H1 (cell line): ENCODE data around the gene ACAP3. TPM values are rescaled to one million over a fixed set of nuclear protein-coding genes. Genes with fewer than 3 reads are reported as not detected.

Experiments used
- CTCF ChIA-PET: fragments of 300-600 bp; sonication (Branson Sonifier 250); formaldehyde crosslinking; loops from one replicate; lab custom pipeline; 2021; ENCODE audit not compliant: partially characterized antibody; lab: Charles Lee
- POLR2A ChIA-PET: fragments of 300-600 bp; sonication (Branson Sonifier 250); formaldehyde crosslinking; loops from one replicate; lab custom pipeline; 2021; ENCODE audit warnings: inconsistent platforms; ENCODE audit not compliant: partially characterized antibody; lab: Charles Lee
- DNase-seq, 2 experiments: peaks; one replicate each; pipeline versions ENCODE4 v3.0.0 to v3.0.0-alpha.2; 2010 to 2022; ENCODE audit warnings: low spot score in 2 of 2, low read depth in 1 of 2, mixed read lengths in 1 of 2
- FAIRE-seq: peaks from 2 replicates; lab custom pipeline; 2011; peaks lifted over from hg19 to GRCh38; lab: Jason Lieb, UNC
- H2AFZ ChIP-seq: 2 replicates; pipeline ENCODE4 v1.8.1; 2012; ENCODE audit warnings: low read length, inconsistent platforms
- H2AK5ac ChIP-seq: 2 replicates; pipeline ENCODE4 v1.6.1; 2013; ENCODE audit warnings: low read depth, low read length
- H2BK120ac ChIP-seq: replicated peaks from 2 replicates; pipeline ENCODE3; 2013; ENCODE audit warnings: low read depth, low read length, inconsistent platforms
- H2BK12ac ChIP-seq: 2 replicates; pipeline ENCODE4 v1.6.1; 2013; ENCODE audit warnings: low read depth, low read length
- H2BK15ac ChIP-seq: 2 replicates; pipeline ENCODE4 v1.6.1; 2013; ENCODE audit warnings: low read length
- H2BK20ac ChIP-seq: 2 replicates; pipeline ENCODE4 v1.6.1; 2013; ENCODE audit warnings: low read length
- H2BK5ac ChIP-seq: 2 replicates; pipeline ENCODE4 v1.6.1; 2013; ENCODE audit warnings: low read depth, low read length
- H3K14ac ChIP-seq: 2 replicates; pipeline ENCODE4 v1.6.1; 2013; ENCODE audit warnings: inconsistent platforms; ENCODE audit not compliant: insufficient read length
- H3K18ac ChIP-seq: 2 replicates; pipeline ENCODE4 v1.6.1; 2013; ENCODE audit warnings: low read length; ENCODE audit errors: extremely low read depth
- H3K23ac ChIP-seq: 2 replicates; pipeline ENCODE4 v1.6.1; 2013; ENCODE audit warnings: inconsistent platforms; ENCODE audit not compliant: insufficient read length
- H3K23me2 ChIP-seq: 2 replicates; pipeline ENCODE4 v1.6.1; 2013; ENCODE audit warnings: low read depth, low read length
- H3K27ac ChIP-seq: 2 replicates; pipeline ENCODE4 v1.6.1; 2011; ENCODE audit warnings: low read depth, low read length, inconsistent platforms
- H3K27me3 ChIP-seq, 4 experiments: replicated peaks in 1 of 4; 1 replicate in 1 of 4; 2 replicates in 3 of 4; pipeline versions ENCODE4 v1.6.1 to v1.8.1; 2011 to 2013; ENCODE audit warnings: low read length in 3 of 4, mild to moderate bottlenecking in 3 of 4, inconsistent platforms in 2 of 4, mixed read lengths in 2 of 4, moderate library complexity in 1 of 4; ENCODE audit not compliant: control insufficient read depth in 3 of 4, insufficient read depth in 3 of 4; ENCODE audit errors: extremely low read depth in 1 of 4
- H3K36me3 ChIP-seq, 4 experiments: 2 replicates each; pipeline versions ENCODE4 v1.6.1 to v1.8.1; 2011 to 2013; ENCODE audit warnings: mild to moderate bottlenecking in 4 of 4, low read length in 3 of 4, moderate library complexity in 2 of 4, control low read depth in 1 of 4, inconsistent platforms in 1 of 4; ENCODE audit not compliant: insufficient read depth in 4 of 4, control insufficient read depth in 2 of 4
- H3K4ac ChIP-seq: replicated peaks from 2 replicates; pipeline ENCODE3; 2013; ENCODE audit warnings: low read length, low read depth, mixed read lengths, inconsistent platforms; ENCODE audit not compliant: insufficient read length
- H3K4me1 ChIP-seq, 4 experiments: replicated peaks in 1 of 4; 1 replicate in 1 of 4; 2 replicates in 3 of 4; pipeline versions ENCODE4 v1.6.1 to v1.8.1; 2011 to 2013; ENCODE audit warnings: low read length in 3 of 4, inconsistent platforms in 2 of 4, mixed read lengths in 1 of 4; ENCODE audit not compliant: insufficient read depth in 4 of 4, control insufficient read depth in 3 of 4
- H3K4me2 ChIP-seq, 2 experiments: 2 replicates each; pipeline versions ENCODE4 v1.6.1 to v1.8.1; 2011 to 2013; ENCODE audit warnings: low read depth in 2 of 2, low read length in 2 of 2, control low read depth in 1 of 2, inconsistent platforms in 1 of 2, mild to moderate bottlenecking in 1 of 2; ENCODE audit not compliant: insufficient read depth in 1 of 2
- H3K4me3 ChIP-seq, 4 experiments: fragments of 200-600, 300-600 bp in 1 of 4; sonication (generic), shearing (Covaris generic), sonication (Bioruptor Twin) in 1 of 4; 2 replicates each; pipeline versions ENCODE4 v1.5.1 to v1.8.1; 2011 to 2016; ENCODE audit warnings: low read length in 4 of 4, low read depth in 3 of 4, control low read depth in 2 of 4, inconsistent platforms in 2 of 4, mild to moderate bottlenecking in 2 of 4, mixed read lengths in 1 of 4, moderate library complexity in 1 of 4; ENCODE audit not compliant: insufficient read depth in 2 of 4; ENCODE audit errors: extremely low read depth in 1 of 4
- H3K56ac ChIP-seq: replicated peaks from 2 replicates; pipeline ENCODE3; 2013; ENCODE audit warnings: low read depth, mild to moderate bottlenecking, mixed read lengths, low read length, inconsistent platforms; ENCODE audit not compliant: insufficient read length
- H3K79me1 ChIP-seq: 2 replicates; pipeline ENCODE4 v1.6.1; 2013; ENCODE audit warnings: low read depth, low read length, control low read depth
- H3K79me2 ChIP-seq, 2 experiments: 2 replicates each; pipeline versions ENCODE4 v1.6.1 to v1.8.1; 2012 to 2013; ENCODE audit warnings: low read length in 2 of 2, mild to moderate bottlenecking in 2 of 2, inconsistent platforms in 1 of 2; ENCODE audit not compliant: insufficient read depth in 2 of 2, control insufficient read depth in 1 of 2
- H3K9ac ChIP-seq, 4 experiments: replicated peaks in 1 of 4; 1 replicate in 1 of 4; 2 replicates in 3 of 4; pipeline versions ENCODE4 v1.6.1 to v1.8.1; 2011 to 2013; ENCODE audit warnings: low read depth in 3 of 4, low read length in 3 of 4, control low read depth in 2 of 4, mild to moderate bottlenecking in 2 of 4, moderate library complexity in 2 of 4, inconsistent platforms in 1 of 4; ENCODE audit errors: extremely low read depth in 1 of 4
- H3K9me3 ChIP-seq, 2 experiments: 2 replicates each; pipeline versions ENCODE4 v1.6.1 to v1.8.1; 2012 to 2013; ENCODE audit warnings: mild to moderate bottlenecking in 2 of 2, moderate library complexity in 2 of 2, control low read depth in 1 of 2, inconsistent platforms in 1 of 2, low read depth in 1 of 2, low read length in 1 of 2, mixed read lengths in 1 of 2; ENCODE audit not compliant: insufficient read depth in 2 of 2
- H4K20me1 ChIP-seq, 2 experiments: replicated peaks in 1 of 2; 2 replicates each; pipeline versions ENCODE3 to v1.8.1; 2011 to 2013; ENCODE audit warnings: inconsistent platforms in 2 of 2, low read length in 2 of 2, mild to moderate bottlenecking in 1 of 2; ENCODE audit not compliant: insufficient read depth in 2 of 2, control insufficient read depth in 1 of 2
- H4K5ac ChIP-seq: 2 replicates; pipeline ENCODE4 v1.6.1; 2013; ENCODE audit warnings: low read length, low read depth, mixed read lengths, inconsistent platforms; ENCODE audit not compliant: insufficient read length
- H4K8ac ChIP-seq: 2 replicates; pipeline ENCODE4 v1.8.0; 2013; ENCODE audit warnings: mild to moderate bottlenecking, moderate library complexity, low read length, inconsistent platforms; ENCODE audit not compliant: insufficient read depth; ENCODE audit errors: extremely low read depth
- H4K91ac ChIP-seq: replicated peaks from 2 replicates; pipeline ENCODE3; 2013; ENCODE audit warnings: low read length, mixed read lengths, inconsistent platforms; ENCODE audit not compliant: insufficient read length
- HDAC2 ChIP-seq, 2 experiments: fragments of 300-600 bp in 1 of 2; sonication (generic) in 1 of 2; IDR thresholded peaks; 2 replicates each; pipeline ENCODE4 v1.6.1; 2011 to 2012; ENCODE audit warnings: low read depth in 2 of 2, low read length in 2 of 2, mild to moderate bottlenecking in 2 of 2, moderate library complexity in 2 of 2, borderline replicate concordance in 1 of 2, inconsistent platforms in 1 of 2
- HDAC6 ChIP-seq: IDR thresholded peaks from one replicate; pipeline ENCODE4 v1.7.1; 2012; ENCODE audit warnings: low read depth, mild to moderate bottlenecking, inconsistent platforms, low read length, moderate library complexity
- KDM1A ChIP-seq: fragments of 200-600, 300-600 bp; sonication (generic); IDR thresholded peaks from 2 replicates; pipeline ENCODE4 v1.7.1; 2016; ENCODE audit warnings: mild to moderate bottlenecking, low read length, borderline replicate concordance
- SIRT6 ChIP-seq: IDR thresholded peaks from one replicate; pipeline ENCODE4 v1.7.1; 2012; ENCODE audit warnings: low read length, inconsistent platforms
- WGBS, 2 experiments: shearing (Covaris generic) in 1 of 2; methylation state at CpG; one replicate each; pipeline versions ENCODE4 v1.1.6 to v1.1.7; 2013 to 2015; ENCODE audit warnings: low lambda C conversion rate in 2 of 2, mixed read lengths in 2 of 2, inconsistent platforms in 1 of 2, low coverage in 1 of 2, missing lambda C conversion rate in 1 of 2; ENCODE audit not compliant: insufficient replicate concordance in 2 of 2, insufficient coverage in 1 of 2, insufficient read length in 1 of 2; ENCODE audit errors: extremely low coverage in 1 of 2, missing lambda C conversion rate in 1 of 2; 5-methylcytosine and 5-hydroxymethylcytosine counted together
- polyA plus RNA-seq, 7 experiments: library from polyadenylated mRNA; depleted of rRNA in 3 of 7; stranded (reverse) in 5 of 7; unstranded in 2 of 7; fragments of >200 nt in 5 of 7; fragments of 200-250 nt in 2 of 7; gene quantifications; 1 replicate in 5 of 7; 2 replicates in 1 of 7; 4 replicates in 1 of 7; pipeline versions ENCODE4 v1.2.1 to v1.2.3, GENCODE V29; 2011 to 2013; ENCODE audit warnings: missing spikeins in 2 of 7, mixed read lengths in 2 of 7
- total RNA-seq: library from RNA; stranded (reverse); fragmentation: NEBNext Ultra II Directional; extraction: Animal tissue kit (Norgen Biotek cat#: 25700); gene quantifications from 2 replicates; pipeline ENCODE4 v1.2.1, GENCODE V29; 2021
- TF ChIP-seq, protein P1 (sequence below): IDR thresholded peaks from 2 replicates; pipeline ENCODE4 v1.6.1; 2011; ENCODE audit warnings: low read length, improper control_type of control experiment

Gene ACAP3
- total and polyA plus RNA-seq, 2 of the 8 experiments (the other 6 are each of a cell fraction or from before 2014, with no cell fraction given) = 14.8 to 28.3 TPM

DNA sequence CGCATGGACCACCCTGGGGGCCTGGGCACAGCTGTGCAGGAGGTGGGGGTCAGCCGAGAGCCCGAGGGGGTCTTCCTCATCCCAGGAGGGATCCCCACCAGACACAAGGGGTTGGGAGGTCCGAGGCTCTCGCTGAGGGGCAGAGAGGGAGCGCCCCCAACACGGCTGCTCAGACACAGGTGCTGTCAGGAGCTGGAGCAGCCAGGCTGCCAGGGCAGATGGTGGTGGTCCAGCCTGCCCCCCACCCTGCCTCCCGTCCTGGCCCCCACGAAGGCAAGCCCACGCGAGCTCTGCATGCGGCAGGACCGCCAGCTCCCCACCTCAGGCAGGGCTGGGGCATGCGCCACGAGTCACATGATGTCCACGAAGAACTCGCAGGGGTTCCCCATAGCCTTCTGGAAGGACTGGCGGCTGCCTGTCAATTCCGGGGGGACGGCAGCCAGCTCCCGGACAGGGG lies 28.1 kb upstream of the ACAP3 start:
- WGBS, 2 experiments = 92% methylated on average over 7 of the region's 21 CpGs; no CpG with 5 or more reads in 1 of the 2 experiments
- ChIA-PET CTCF (interaction anchor here (1.3 to 3.2 kb wide), 3 partner anchors 8 to 35 kb away, joined by 3 to 13 read pairs (median 3); partner anchors contain the start of gene DVL1), POLR2A (interaction anchor here (0.8 to 9.0 kb wide), 9 partner anchors 9 to 83 kb away, joined by 3 to 134 read pairs (median 7); partner anchors contain the start of gene DVL1)
- H2AFZ ChIP-seq = no peak overlapping the region
- FAIRE-seq = no peak
- no peak overlapping the region for H3K18ac ChIP-seq
- no peak overlapping the region for H2BK5ac ChIP-seq
- no peak overlapping the region for H3K56ac ChIP-seq
- no peak overlapping the region for H2BK120ac ChIP-seq
- no peak for DNase-seq
- peaks cover 2 to 32% (median 8%) of the 10 kb centered on the region in 4 experiments; a peak in 7 of 8 replicates for H3K36me3 ChIP-seq
- no peak for TF ChIP-seq SIRT6
- no peak for TF ChIP-seq KDM1A
- TF ChIP-seq HDAC2 (IDR thresholded peaks at IDR 0.05; ENCODE audit: borderline replicate concordance in 1 of 2, low read depth in 2 of 2, low read length in 2 of 2) = no peak
- TF ChIP-seq, protein P1, sequence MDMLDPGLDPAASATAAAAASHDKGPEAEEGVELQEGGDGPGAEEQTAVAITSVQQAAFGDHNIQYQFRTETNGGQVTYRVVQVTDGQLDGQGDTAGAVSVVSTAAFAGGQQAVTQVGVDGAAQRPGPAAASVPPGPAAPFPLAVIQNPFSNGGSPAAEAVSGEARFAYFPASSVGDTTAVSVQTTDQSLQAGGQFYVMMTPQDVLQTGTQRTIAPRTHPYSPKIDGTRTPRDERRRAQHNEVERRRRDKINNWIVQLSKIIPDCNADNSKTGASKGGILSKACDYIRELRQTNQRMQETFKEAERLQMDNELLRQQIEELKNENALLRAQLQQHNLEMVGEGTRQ = no peak
- no peak for TF ChIP-seq HDAC6
- TF ChIP-seq, all 59 proteins: peak for 0
- H3K27ac ChIP-seq = no peak overlapping the region
- no peak overlapping the region for H3K14ac ChIP-seq
- H3K23me2 ChIP-seq = no peaks in the 10 kb centered on the region; the same call in 1 of the 2 replicates
- H2BK12ac ChIP-seq = no peak overlapping the region
- no peak overlapping the region for H3K4me2 ChIP-seq
- H2AK5ac ChIP-seq = no peak overlapping the region
- no peak overlapping the region for H4K91ac ChIP-seq
- H3K9me3 ChIP-seq = peaks cover 0 to 2% of the 10 kb centered on the region in 2 experiments; a peak in 1 of 4 replicates
- H4K20me1 ChIP-seq = peaks cover 11 to 30% of the 10 kb centered on the region in 2 experiments
- H3K79me2 ChIP-seq = no peaks in the 10 kb centered on the region
- H3K23ac ChIP-seq = no peak overlapping the region
- H3K79me1 ChIP-seq = peaks cover 6% of the 10 kb centered on the region; the same call in 1 of the 2 replicates
- H2BK15ac ChIP-seq = no peak overlapping the region
- no peaks in the 10 kb centered on the region; a peak in 2 of 7 replicates for H3K4me1 ChIP-seq
- no peak overlapping the region for H3K9ac ChIP-seq
- H3K27me3 ChIP-seq = no peaks in the 10 kb centered on the region; a peak in 1 of 7 replicates
- H4K5ac ChIP-seq = no peak overlapping the region
- H4K8ac ChIP-seq = no peak overlapping the region
- no peak overlapping the region for H2BK20ac ChIP-seq
- H3K4ac ChIP-seq = no peak overlapping the region
- no peak overlapping the region for H3K4me3 ChIP-seq
